LNCaP clone FGC (cell line): Measurements from ENCODE around the gene CRYBB1.

Experiments used
- DNase-seq: peaks from one replicate; pipeline ENCODE4 v3.0.0-alpha.2; 2011; ENCODE audit warnings: low read depth
- H3K4me3 ChIP-seq: 2 replicates; pipeline ENCODE4 v1.5.1; 2011; ENCODE audit warnings: mild to moderate bottlenecking, low read depth, low read length, control low read depth
- CTCF ChIP-seq: IDR thresholded peaks from 2 replicates; pipeline ENCODE4 v1.5.1; 2012; ENCODE audit warnings: mild to moderate bottlenecking; ENCODE audit not compliant: control insufficient read depth, insufficient read depth; ENCODE audit errors: extremely low read depth

CRYBB1 gene

DNA sequence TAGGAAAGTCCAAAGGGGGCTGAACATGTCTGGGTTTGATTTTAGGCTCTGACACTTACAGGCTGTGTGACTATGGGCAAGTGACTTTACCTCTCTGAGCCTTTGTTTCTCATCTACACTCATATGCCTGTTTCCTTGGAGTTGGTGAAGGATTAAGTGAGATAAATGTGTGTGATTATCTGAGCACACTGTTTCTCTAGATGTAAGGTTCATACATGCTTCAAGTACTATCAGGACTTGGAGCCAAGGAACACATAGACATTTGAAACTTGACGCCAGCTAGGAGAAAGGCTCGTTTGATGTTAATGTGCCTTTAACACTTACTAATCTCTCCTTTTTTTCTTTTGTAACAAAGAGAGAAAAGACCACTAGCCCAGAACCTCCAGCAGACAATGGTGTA lies 9.7 kb downstream of the CRYBB1 start:
- H3K4me3 ChIP-seq, result no peak overlapping the region
- no peak for DNase-seq
- TF ChIP-seq CTCF, result no peak

DNA sequence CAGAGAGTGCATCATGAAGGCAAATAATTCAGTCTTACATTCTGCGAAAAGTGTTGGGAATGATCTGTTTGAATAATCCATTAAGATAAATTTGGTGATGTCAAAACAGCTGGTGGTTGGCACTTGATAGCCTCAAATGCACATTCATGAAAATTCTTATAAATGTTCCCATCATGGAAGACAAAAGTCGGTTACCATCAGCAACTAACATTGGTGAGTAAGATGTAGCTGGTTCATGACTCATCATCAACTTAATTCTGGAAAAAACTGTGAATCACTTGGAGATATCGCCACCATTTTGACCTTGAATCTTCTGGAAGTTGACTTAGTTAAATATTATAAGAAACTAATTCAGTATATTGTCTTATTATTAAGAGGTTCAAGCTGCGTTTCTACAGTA lies 11.2 kb downstream of the CRYBB1 start:
- TF ChIP-seq CTCF, result no peak
- no peak overlapping the region for H3K4me3 ChIP-seq
- DNase-seq, result no peak

DNA sequence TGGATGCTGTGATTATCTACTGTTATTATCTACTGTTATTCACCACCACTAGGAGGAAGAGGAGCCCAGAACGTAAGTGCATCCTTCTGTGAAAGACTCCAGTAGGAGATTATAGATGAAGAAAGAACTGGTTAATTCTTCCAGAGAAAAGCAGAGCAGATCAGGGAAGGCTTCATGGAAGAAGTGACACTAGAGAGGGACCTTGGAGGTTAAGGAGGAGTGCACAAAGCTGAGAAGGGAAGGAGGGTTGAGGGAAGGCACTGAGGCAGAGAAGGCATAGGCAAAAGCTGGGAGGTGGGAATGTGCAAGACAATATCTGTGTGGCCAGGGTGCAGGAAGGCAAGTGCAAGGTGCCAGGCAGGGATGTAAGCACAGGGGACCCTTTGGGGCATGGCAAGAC lies 13.5 kb downstream of the CRYBB1 start:
- no peak for TF ChIP-seq CTCF
- no peak for DNase-seq
- no peak overlapping the region for H3K4me3 ChIP-seq

DNA sequence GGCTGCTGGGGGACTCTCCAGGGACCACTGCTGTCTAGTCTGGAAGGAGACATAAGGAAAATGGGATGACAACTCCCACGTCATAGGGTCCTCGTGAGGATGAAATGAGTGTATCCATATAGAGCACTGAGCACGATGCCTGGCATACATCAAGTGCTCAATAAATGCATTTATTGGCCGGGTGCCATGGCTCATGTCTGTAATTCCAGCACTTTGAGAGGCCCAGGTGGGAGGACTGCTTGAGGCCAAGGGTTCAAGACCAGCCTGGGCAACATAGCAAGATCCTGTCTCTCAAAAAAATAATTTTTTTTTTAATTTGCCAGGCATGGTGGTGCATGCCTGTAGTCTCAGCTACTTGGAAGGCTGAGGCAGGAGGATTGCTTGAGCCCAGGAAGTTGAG lies 15.7 kb downstream of the CRYBB1 start:
- TF ChIP-seq CTCF, result no peak
- H3K4me3 ChIP-seq, result no peak overlapping the region
- DNase-seq, result no peak

GRCh38 chr22:26601726-26602125 lies 16.1 kb downstream of the CRYBB1 start:
- no peak for TF ChIP-seq CTCF
- DNase-seq, result no peak
- no peak overlapping the region for H3K4me3 ChIP-seq

DNA sequence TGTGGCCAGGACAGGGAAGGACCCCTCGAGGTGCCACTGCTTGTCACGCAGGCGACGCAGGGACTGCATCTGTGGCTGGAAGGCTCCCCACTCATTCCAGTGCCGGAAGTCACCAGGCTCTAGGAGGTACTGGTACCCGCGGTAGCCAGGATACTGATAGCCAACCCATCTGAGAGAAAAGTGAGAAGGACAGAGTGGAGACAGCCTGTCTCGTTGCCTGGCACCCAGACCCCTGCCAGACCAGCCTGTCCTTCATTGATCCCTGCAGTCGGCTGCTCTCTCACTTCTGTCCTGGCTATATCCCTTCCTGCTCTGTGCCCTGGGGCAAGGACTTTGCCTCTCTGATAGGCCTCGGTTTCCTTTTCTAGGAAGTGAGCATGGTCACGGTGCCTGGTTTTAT lies 18.3 kb downstream of the CRYBB1 start:
- no peak for DNase-seq
- no peak for TF ChIP-seq CTCF
- H3K4me3 ChIP-seq, result no peak overlapping the region

- no peak for DNase-seq
- no peak for TF ChIP-seq CTCF
- H3K4me3 ChIP-seq, result no peak overlapping the region
These were observed 20.3 kb downstream of the CRYBB1 start for GRCh38 chr22:26597480-26597879.
